ENCODE results near the gene PRKAG2. TPM values are rescaled to one million over a fixed set of nuclear protein-coding genes. Genes with fewer than 3 reads are reported as not detected.

PRKAG2 gene
- total and polyA plus RNA-seq, 2 of the 8 experiments (the other 6 are each of a cell fraction or from before 2014, with no cell fraction given): 7.5 to 18.1 TPM

DNA sequence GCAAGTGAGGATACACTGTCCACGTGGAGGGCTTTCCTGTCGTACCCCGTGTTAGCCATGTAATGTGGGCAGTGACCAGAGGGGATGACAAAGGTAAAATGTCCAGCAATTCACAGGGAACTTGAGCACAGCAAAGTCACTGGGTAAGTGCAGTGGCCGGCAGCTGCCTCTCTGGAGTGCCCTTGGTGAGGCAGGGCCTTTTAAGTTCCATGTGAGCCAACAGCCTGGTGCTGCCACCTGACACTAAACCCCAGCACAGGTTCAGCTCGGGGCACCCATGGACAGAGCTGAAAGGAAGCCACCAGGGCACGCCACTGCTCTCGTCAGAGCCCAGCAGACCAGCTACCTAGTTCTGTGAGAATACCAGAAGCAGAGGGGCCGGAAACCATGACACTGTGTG is 168.3 kb downstream of the PRKAG2 start (continued):
- TF ChIP-seq TCF12 (IDR thresholded peaks at IDR 0.05; ENCODE audit: low read depth, low read length): no peak

All from H1 (cell line).